GM21737 (cell line): ENCODE results near the gene ATP4B.
"Not testable (repeated sequence)": the region's sequence is repeated elsewhere in the genome, so short reads cannot be mapped to it uniquely, and the experiment has no call there.

Experiments used
- ATAC-seq: cut with Tn5 transposase; IDR thresholded peaks from one replicate; pipeline ENCODE4 v1.9.1; 2021; ENCODE audit warnings: mild to moderate bottlenecking, moderate library complexity; ENCODE audit not compliant: unreplicated experiment

ATP4B gene

GRCh38 chr13:113627136-113627535 lies 30.9 kb downstream of the ATP4B start:
- no peak for ATAC-seq

GRCh38 chr13:113625965-113626721 lies 31.9 kb downstream of the ATP4B start:
- no peak for ATAC-seq

- ATAC-seq: not testable (repeated sequence)
Observed at GRCh38 chr13:113624640-113625304, 33.2 kb downstream of the ATP4B start.

- no peak for ATAC-seq
Observed at GRCh38 chr13:113624235-113624587, 33.8 kb downstream of the ATP4B start.

- no peak for ATAC-seq
Observed at GRCh38 chr13:113623491-113624234, 34.3 kb downstream of the ATP4B start.

- no peak for ATAC-seq
Observed at GRCh38 chr13:113622791-113623490, 35.1 kb downstream of the ATP4B start.

- ATAC-seq: not testable (repeated sequence)
Observed at GRCh38 chr13:113621986-113622550, 35.9 kb downstream of the ATP4B start.

GRCh38 chr13:113621498-113621897 lies 36.5 kb downstream of the ATP4B start:
- not testable (repeated sequence) for ATAC-seq

GRCh38 chr13:113621046-113621445 lies 37.0 kb downstream of the ATP4B start:
- ATAC-seq: no peak

- no peak for ATAC-seq
Observed at GRCh38 chr13:113620036-113620796, 37.8 kb downstream of the ATP4B start.

GRCh38 chr13:113618455-113618854 lies 39.5 kb downstream of the ATP4B start:
- ATAC-seq: no peak

GRCh38 chr13:113617961-113618360 lies 40.0 kb downstream of the ATP4B start:
- no peak for ATAC-seq

- no peak for ATAC-seq
Observed at GRCh38 chr13:113616991-113617749, 40.8 kb downstream of the ATP4B start.

GRCh38 chr13:113616281-113616906 lies 41.6 kb downstream of the ATP4B start:
- ATAC-seq: no peak

- ATAC-seq: no peak
Observed at GRCh38 chr13:113613789-113614379, 44.1 kb downstream of the ATP4B start.

- no peak for ATAC-seq
Observed at GRCh38 chr13:113612607-113613006, 45.4 kb downstream of the ATP4B start.

GRCh38 chr13:113611996-113612395 lies 46.0 kb downstream of the ATP4B start:
- ATAC-seq: no peak

GRCh38 chr13:113610266-113610665 lies 47.7 kb downstream of the ATP4B start:
- ATAC-seq: no peak

- no peak for ATAC-seq
Observed at GRCh38 chr13:113609616-113610015, 48.4 kb downstream of the ATP4B start.
